IMR-90 (cell line): ENCODE data around the gene KRT38.

Source experiments
- POLR2A ChIP-seq: IDR thresholded peaks from 2 replicates; pipeline ENCODE4 v1.6.1; 2012; ENCODE audit warnings: mild to moderate bottlenecking, low read depth, low read length
- RAD21 ChIP-seq: IDR thresholded peaks from 2 replicates; pipeline ENCODE4 v1.6.1; 2012; ENCODE audit warnings: low read length, improper control_type of control experiment
- RCOR1 ChIP-seq: IDR thresholded peaks from 2 replicates; pipeline ENCODE4 v1.6.1; 2012; ENCODE audit warnings: mild to moderate bottlenecking, low read length, improper control_type of control experiment; ENCODE audit not compliant: insufficient replicate concordance
- TF ChIP-seq, protein P1 (sequence below): conservative IDR thresholded peaks from 2 replicates; pipeline ENCODE4 v1.5.1; 2012; ENCODE audit warnings: mild to moderate bottlenecking, low read depth, low read length, improper control_type of control experiment

DNA sequence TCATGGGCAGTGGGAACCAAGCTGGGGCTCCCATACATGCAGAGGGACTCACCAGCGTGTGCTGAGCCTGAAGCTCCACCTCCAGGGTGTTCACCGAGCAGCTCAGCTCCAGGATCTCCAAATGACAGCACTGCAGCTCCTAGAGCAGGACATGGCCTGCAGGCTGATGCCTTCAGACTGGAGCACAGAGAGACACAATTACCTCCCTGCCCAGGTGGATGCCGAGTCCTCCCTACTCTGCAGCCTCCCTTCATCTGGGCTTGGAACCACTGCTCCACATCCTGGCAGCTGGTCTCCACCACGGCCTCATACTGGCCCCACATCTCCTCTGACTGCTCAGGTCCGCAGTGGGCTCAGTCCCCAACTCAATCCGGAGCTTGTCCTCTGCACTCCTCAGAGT lies 8.2 kb upstream of the KRT38 start:
- no peak for TF ChIP-seq POLR2A
- TF ChIP-seq, protein P1, sequence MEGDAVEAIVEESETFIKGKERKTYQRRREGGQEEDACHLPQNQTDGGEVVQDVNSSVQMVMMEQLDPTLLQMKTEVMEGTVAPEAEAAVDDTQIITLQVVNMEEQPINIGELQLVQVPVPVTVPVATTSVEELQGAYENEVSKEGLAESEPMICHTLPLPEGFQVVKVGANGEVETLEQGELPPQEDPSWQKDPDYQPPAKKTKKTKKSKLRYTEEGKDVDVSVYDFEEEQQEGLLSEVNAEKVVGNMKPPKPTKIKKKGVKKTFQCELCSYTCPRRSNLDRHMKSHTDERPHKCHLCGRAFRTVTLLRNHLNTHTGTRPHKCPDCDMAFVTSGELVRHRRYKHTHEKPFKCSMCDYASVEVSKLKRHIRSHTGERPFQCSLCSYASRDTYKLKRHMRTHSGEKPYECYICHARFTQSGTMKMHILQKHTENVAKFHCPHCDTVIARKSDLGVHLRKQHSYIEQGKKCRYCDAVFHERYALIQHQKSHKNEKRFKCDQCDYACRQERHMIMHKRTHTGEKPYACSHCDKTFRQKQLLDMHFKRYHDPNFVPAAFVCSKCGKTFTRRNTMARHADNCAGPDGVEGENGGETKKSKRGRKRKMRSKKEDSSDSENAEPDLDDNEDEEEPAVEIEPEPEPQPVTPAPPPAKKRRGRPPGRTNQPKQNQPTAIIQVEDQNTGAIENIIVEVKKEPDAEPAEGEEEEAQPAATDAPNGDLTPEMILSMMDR: no peak
- no peak for TF ChIP-seq RCOR1
- TF ChIP-seq RAD21: no peak
